AG08395 (cell line): Measurements from ENCODE around the gene GRIK4.

Source experiments
- DNase-seq: peaks from one replicate; pipeline ENCODE4 v3.0.0; 2012; ENCODE audit warnings: mixed read lengths, low spot score

Gene GRIK4

GRCh38 chr11:120811731-120812130 is 300.2 kb downstream of the GRIK4 start:
- no peak for DNase-seq

DNA sequence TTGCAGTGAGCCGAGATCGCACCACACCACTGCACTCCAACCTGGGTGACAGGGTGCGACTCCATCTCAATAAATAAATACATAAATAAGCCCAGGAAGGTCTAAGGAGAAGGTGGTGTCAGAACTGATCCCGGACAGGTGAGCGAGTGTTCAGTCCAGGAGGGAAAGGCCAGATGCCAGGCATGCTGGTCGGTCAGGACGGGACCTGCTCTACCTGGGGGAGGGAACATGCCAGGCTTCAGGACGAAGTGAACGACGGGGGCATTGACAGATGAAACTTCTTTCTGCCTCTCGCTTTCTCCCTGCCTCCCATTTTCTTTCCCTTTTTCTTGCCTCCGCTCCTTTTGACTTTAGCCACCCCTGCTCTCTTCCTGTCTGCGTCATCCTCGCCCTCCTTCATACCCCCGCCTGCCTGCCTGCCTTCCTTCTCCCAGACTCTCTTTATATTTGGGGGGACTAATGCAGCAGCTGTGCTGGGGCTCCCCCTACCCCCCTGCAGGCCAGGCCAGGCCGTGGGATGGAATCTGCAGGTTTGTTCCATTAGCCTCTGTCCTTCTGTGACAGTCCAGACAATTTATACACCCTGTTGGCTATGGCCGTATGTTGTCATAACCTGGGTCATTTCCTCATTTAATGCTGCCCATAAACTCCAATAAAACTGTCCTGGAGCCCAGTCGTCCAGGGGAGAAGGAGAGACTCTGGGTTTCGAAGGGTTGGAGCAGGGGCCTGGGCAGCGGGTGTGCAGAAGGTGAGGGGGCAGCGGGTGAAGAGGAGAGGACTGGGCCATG is 303.2 kb downstream of the GRIK4 start:
- DNase-seq, result no peak

DNA sequence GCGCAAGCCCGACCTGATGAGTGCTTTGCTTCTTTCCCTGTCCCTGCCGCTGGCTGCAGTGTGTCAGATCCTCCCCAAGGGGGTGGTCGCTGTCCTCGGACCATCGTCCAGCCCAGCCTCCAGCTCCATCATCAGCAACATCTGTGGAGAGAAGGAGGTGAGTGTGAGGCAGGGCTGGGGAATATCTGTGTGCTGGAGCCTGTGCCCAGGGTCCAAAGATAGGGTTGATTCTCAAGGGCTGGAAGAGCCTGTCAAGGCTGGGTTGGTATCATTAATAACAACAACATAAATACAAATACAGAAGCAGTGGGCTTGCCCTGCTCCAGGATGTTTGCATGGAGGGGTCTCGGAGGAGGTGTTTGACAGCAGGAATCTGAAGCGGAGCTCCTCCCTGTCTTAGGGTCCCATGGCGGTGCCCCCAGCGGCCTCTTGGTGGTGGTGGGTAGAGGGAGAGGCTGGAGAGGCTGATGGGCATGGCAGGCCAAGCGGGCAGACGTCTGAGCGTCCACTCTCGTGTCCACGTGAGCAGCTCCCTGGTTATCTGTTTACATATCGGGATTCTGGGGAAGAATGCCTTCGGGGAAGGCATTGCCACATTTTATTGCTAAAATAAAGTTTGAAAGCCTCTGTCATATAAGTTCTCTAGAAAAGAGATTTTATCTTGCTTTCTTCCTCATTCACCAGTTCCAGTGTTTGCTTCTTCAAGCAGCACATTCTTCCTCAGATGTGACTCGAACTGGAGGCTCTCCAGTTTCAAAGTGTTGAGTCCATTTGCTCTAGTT is 304.0 kb downstream of the GRIK4 start:
- DNase-seq, result no peak

GRCh38 chr11:120816176-120816575 is 304.6 kb downstream of the GRIK4 start:
- DNase-seq, result no peak

DNA sequence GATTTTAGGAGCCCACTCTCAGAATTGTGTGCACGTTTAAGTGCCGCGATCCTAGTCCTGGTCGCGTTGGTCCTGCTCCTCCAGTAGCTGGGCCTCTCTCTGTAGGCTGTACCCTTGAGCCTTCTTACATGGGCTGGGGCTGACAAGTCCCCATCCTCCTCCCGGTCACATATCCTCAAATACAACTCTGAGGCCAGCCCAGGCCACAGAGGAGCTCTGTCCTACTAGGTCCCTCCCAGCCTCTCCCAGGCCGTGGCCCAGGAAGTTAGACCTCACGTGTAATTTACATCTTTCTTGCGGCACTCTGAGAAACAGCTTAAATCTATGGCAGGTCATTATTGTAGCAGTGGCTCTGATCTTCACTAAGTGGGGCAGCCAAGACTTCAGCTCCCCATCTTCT is 305.2 kb downstream of the GRIK4 start:
- DNase-seq, result no peak

DNA sequence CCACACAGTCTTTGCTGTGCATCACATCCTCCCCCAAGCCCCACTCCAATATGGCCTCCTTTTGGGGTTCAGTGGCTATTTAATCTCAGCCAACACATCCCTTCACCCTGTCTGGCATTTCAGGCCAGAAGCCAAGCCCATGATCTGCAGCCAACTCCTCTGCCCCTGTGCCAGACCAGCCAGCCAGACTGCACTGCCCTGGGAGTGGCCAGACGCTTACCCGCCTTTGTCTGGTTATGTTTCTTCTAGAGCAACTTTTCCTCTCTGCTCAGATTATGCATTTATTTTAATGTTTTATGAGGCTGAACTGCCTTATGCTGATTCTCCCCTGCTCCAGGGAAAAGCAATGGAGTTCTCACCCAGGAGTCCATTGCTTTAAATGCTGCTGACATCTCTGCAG is 305.6 kb downstream of the GRIK4 start:
- no peak for DNase-seq

DNA sequence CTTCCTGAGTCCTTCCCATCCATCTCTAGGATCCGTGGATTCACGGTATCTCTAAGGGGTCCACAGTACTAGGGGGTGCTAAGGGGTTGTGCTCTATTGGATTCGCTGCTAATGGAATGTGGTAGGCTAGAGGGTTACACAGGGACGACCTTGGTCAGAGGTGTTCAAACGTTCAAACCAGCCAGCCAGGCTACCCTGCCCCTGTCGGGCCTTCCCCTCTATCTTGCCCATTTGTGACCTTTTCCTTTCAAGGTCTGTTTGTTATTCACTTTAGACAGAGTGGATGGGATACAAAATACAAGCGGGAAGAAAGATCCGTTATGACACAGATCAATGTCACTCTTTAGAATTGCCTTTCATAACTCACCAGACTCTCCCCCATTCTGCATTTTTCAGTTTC is 306.5 kb downstream of the GRIK4 start:
- DNase-seq, result no peak

DNA sequence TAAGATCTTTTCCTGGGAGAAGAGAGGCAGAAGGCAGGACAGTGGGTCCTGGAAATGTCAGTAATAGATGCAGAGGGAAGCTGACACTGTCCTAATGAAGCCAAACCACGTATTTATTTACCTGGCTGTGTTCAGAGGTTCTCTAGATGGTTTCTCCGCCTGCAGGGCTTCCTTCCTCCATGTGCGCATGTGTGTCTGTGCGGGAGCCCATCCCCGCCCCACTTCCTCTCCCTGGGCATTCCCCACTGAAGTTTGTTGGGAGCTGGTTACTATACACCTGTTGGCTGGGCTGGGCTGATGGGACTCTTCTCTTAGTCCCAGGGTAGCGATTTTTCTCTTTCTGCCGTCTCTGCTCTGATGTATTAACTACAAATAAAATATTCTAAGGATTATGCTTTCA is 307.5 kb downstream of the GRIK4 start:
- DNase-seq, result no peak

- no peak for DNase-seq
Measured at GRCh38 chr11:120819437-120820365, 308.2 kb downstream of the GRIK4 start.

- no peak for DNase-seq
Measured at GRCh38 chr11:120823159-120823558, 311.6 kb downstream of the GRIK4 start.

DNA sequence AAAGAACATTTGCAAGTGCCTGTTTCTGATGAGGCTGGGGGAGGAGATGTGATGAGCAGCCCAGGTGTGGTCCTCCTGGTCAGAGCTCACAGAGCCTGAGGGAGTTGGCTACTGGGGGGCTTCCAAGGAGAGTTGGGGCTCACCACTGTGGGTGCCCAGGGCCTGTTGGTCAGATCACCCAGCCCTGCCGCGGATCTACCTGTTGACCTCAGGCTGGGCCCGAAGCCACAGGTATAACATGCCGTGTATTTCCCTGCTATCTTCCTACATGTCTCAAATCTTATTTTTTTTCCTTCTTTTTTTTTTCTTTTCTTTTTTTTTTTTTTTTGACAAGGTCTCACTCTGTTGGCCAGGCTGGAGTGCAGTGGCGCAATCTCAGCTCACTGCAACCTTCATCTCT is 312.7 kb downstream of the GRIK4 start:
- no peak for DNase-seq

- DNase-seq, result no peak
Measured at GRCh38 chr11:120827198-120827597, 315.6 kb downstream of the GRIK4 start.

- DNase-seq, result no peak
Measured at GRCh38 chr11:120827820-120828219, 316.3 kb downstream of the GRIK4 start.

- DNase-seq, result no peak
Measured at GRCh38 chr11:120828847-120829246, 317.3 kb downstream of the GRIK4 start.

GRCh38 chr11:120830085-120830620 is 318.6 kb downstream of the GRIK4 start:
- no peak for DNase-seq

- DNase-seq, result no peak
Measured at GRCh38 chr11:120832481-120833238, 321.1 kb downstream of the GRIK4 start.

DNA sequence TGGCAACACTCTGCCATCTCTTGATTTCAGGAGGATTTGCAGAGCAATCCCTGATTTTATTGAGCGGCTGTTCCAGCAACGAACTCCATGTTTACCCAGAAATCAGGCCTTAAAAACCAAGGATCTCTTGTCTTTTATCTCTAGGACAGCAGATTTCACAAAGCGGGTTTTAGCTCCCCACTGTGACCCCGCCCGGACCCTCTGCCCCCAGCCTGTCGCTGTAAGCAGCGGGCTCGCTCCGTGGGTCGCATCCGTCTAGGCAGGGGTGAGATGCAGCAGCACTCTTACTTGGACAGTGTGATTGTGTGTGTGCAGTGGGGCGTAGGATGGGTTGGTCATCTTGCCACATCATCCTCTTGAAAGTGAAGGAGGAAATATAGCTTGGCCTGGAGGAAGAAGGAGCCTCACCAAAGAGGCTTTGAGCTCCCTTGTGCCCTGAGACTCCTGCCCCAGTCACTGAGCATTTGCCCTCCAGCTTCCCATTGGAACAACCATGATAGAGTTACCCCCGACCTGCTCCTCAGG is 323.2 kb downstream of the GRIK4 start:
- DNase-seq, result no peak

DNA sequence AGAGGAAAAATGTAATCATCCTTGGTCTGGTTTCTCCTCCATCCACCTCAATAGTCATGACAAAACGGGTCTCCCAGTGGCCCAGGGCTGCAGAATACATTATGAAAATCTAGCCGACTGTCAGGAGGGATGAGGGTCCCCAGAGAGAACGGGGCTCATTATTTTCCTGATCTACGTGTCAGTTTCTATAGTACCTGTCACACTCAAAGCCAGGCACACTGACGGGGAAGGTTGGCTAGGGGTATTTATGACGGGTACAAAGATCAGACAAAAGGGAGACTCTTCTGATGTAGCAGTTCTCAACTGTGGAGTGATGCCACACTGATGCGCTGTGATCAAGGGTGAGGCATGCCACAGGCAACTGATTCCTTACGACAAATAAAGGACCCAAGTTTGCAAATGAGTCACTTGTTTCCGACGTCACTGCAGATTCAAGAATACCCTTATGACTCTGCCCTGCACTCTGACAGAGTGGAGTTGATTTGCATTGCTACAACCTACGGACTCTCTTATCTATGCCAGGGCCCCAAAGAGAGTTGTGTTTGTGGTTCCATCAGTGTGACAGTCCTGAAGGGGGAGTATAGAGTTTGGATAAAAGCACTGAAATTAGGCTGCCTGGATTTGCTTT is 324.2 kb downstream of the GRIK4 start:
- peak; percentile 14 for DNase-seq

GRCh38 chr11:120837696-120838095 is 326.1 kb downstream of the GRIK4 start:
- no peak for DNase-seq

- no peak for DNase-seq
Measured at GRCh38 chr11:120839201-120839600, 327.7 kb downstream of the GRIK4 start.
